Osteocyte (in vitro differentiated cells): ENCODE data around the gene NFASC. TPM values are rescaled to one million over a fixed set of nuclear protein-coding genes. Genes with fewer than 3 reads are reported as not detected.

ENCODE experiments used
- DNase-seq: peaks from one replicate; pipeline ENCODE4 v3.0.0; 2021; ENCODE audit warnings: mixed read lengths; ENCODE audit not compliant: unreplicated experiment; ENCODE audit errors: extremely low spot score
- H3K27ac Mint-ChIP-seq: one replicate; pipeline ENCODE4 v1.8.0; 2021; ENCODE audit warnings: mild to moderate bottlenecking, mixed read lengths; ENCODE audit not compliant: unreplicated experiment
- H3K27me3 Mint-ChIP-seq: one replicate; pipeline ENCODE4 v1.8.0; 2021; ENCODE audit warnings: mixed read lengths; ENCODE audit not compliant: unreplicated experiment
- H3K36me3 Mint-ChIP-seq: one replicate; pipeline ENCODE4 v1.8.0; 2021; ENCODE audit warnings: mixed read lengths; ENCODE audit not compliant: unreplicated experiment
- H3K4me1 Mint-ChIP-seq: one replicate; pipeline ENCODE4 v1.8.0; 2021; ENCODE audit warnings: mixed read lengths; ENCODE audit not compliant: unreplicated experiment
- H3K4me3 Mint-ChIP-seq: one replicate; pipeline ENCODE4 v1.8.0; 2021; ENCODE audit warnings: mild to moderate bottlenecking, moderate library complexity, mixed read lengths; ENCODE audit not compliant: unreplicated experiment
- H3K9me3 Mint-ChIP-seq: one replicate; pipeline ENCODE4 v1.8.0; 2021; ENCODE audit warnings: mixed read lengths; ENCODE audit not compliant: unreplicated experiment
- long read RNA-seq: library from polyadenylated mRNA; unstranded; transcript quantifications from one replicate; pipeline ENCODE4 v2.0.0, GENCODE V29; 2021
- total RNA-seq: library from RNA; stranded (reverse); gene quantifications from 2 replicates; pipeline ENCODE4 v1.2.1, GENCODE V29; 2021
- TF ChIP-seq, protein P1 (sequence below): fragments of 200-600 bp; sonication (generic); IDR thresholded peaks from 2 replicates; pipeline ENCODE4 v1.5.0; 2021; ENCODE audit warnings: antibody characterized with exemption, mild to moderate bottlenecking, moderate library complexity

NFASC gene
- total RNA-seq: 0.13 TPM in 1 of 2 replicates, not detected in the other
- long read RNA-seq: 0 reads

DNA sequence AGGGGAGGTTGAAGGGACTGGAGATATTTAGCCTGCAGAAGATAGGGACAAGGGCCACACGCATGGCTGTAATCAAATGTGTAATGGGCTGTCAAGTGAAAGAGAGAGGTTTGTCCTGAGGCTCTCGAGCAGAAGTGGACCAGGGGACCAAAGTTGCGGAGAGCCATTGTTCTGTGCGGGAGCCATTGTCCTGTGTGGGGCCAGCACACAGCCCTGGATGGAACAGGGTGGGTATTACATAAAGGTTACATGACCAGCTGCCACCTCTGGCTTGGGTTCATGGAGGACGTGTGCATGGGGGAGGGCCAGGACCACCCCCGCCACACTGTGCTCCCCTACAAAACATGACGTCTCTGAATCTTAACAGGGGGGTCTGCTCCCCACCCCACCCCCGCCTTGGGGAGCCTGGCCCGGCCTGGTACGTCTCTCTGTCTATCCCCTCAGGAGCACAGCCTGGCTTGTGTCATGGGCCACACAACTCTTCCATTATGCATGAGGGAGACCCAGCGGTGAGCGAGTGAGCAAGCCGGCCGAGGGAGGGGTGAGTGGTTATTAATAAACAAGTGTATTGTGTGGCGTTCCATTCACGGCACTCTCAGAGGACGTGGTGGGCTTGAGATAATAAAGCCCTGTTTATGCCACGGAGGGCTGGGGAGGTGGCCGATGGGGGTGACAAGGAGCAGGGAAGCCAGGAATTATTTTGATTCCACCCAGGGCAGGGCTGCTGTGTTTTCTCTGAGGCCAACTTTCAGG, at the start of gene NFASC:
Gene NFASC, plus strand, starts transcription at position 703 of the 753 bp plus-strand sequence. CDS start 73,454 bp downstream, outside the sequence.
- Mint-ChIP-seq H3K4me1 (no peaks in the 10 kb centered on the region), H3K36me3 (no peaks in the 10 kb centered on the region), H3K27ac (no peak within 1 kb of the TSS), H3K4me3 (no peak within 1 kb of the TSS), H3K27me3 (peaks cover 3% of the 10 kb centered on the region), H3K9me3 (no peaks in the 10 kb centered on the region)
- TF ChIP-seq, protein P1, sequence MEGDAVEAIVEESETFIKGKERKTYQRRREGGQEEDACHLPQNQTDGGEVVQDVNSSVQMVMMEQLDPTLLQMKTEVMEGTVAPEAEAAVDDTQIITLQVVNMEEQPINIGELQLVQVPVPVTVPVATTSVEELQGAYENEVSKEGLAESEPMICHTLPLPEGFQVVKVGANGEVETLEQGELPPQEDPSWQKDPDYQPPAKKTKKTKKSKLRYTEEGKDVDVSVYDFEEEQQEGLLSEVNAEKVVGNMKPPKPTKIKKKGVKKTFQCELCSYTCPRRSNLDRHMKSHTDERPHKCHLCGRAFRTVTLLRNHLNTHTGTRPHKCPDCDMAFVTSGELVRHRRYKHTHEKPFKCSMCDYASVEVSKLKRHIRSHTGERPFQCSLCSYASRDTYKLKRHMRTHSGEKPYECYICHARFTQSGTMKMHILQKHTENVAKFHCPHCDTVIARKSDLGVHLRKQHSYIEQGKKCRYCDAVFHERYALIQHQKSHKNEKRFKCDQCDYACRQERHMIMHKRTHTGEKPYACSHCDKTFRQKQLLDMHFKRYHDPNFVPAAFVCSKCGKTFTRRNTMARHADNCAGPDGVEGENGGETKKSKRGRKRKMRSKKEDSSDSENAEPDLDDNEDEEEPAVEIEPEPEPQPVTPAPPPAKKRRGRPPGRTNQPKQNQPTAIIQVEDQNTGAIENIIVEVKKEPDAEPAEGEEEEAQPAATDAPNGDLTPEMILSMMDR: no peak
- DNase-seq: no peak

DNA sequence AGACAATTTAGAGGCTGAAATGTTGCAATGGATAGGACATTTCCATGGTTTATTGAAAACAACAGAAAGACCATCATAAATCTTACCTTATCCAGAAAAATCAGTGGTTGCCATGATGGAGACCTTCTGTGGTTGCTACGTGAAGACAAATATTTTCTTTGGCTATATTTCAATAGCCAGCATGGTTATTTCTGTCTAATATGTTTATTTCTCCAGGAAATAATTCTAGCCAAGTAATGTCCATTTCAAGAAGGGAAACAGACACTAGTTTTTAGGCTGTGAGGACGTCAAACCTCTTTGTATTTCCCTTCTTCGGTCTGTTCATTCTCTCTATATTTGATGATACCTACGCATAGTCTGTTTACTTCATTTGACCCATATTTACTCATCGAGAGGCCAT, 49.2 kb upstream of the NFASC start:
- no peak overlapping the region for H3K27ac Mint-ChIP-seq
- no peak overlapping the region for H3K4me3 Mint-ChIP-seq
- DNase-seq: no peak
- H3K27me3 Mint-ChIP-seq: peaks cover 8% of the 10 kb centered on the region
- TF ChIP-seq, protein P1: no peak
- H3K4me1 Mint-ChIP-seq: no peaks in the 10 kb centered on the region
- H3K9me3 Mint-ChIP-seq: no peaks in the 10 kb centered on the region
- H3K36me3 Mint-ChIP-seq: no peaks in the 10 kb centered on the region

DNA sequence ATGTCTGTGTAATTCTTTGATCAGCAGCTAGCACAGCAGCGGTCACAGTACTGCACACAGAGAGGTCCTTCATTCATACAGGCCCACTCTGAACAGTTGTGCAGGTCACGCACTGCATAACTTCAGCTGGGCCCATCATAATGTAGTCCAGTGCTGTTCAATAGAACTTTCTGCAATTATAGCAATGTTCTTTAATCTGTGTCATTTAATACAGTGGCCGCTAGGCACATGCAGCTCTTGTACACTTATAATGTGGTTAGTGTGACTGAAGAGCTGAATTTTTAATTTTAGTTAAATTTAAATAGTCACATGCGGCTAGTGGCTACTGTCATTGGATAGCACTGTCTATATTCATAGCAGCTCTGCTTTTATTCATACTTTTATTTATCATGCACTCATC, 48.7 kb upstream of the NFASC start:
- H3K4me1 Mint-ChIP-seq: no peaks in the 10 kb centered on the region
- peaks cover 12% of the 10 kb centered on the region for H3K27me3 Mint-ChIP-seq
- no peak overlapping the region for H3K27ac Mint-ChIP-seq
- TF ChIP-seq, protein P1: no peak
- H3K36me3 Mint-ChIP-seq: no peaks in the 10 kb centered on the region
- no peak for DNase-seq
- H3K9me3 Mint-ChIP-seq: no peaks in the 10 kb centered on the region
- no peak overlapping the region for H3K4me3 Mint-ChIP-seq

DNA sequence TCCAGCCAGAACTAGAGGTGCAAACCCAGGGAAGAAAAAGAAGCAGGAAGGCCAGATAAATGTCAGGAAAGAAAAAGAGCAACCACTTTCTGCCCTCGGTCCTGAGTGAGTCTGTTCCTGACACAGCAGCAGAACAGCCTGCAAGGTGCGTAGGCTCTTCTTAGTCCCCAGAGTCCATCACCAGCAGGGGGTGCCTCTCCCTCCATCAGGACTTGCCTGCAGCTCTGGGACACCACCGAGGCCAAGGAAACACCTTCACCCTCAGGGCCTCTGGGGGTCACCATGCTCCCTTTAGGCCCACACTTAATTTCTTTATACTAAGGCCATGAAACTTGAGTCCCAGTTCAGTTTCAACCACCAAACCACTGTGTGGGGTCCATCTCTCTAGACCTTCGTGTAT, 43.7 kb upstream of the NFASC start:
- Mint-ChIP-seq H3K27me3 (peaks cover 38% of the 10 kb centered on the region), H3K4me3 (no peak overlapping the region)

DNA sequence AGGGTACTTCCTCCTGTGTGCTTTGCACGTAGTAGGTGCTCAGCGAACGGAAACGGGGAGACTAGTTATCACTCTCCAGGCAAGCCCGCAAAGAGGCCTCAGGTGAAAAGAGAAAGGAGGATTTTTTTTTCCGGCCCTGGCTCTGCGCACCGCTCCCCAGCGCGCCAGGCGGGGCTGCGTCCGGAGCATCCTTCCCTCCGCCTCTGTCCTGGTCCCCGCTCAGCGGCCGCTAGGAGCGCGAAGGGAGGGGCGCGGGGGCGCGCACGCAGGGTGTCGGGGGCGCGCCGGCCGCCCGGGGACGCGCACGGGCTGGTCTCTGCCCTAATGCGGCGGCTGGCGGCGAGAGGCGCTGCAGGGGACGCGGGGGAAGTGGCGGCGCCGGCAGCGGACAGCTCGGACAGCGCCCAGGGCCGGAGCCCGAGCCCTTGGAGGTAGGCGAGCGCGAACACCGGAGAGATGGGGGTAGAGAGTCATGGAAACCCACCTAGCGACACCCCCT, 42.3 kb upstream of the NFASC start:
- H3K27ac Mint-ChIP-seq: no peak overlapping the region
- TF ChIP-seq, protein P1: no peak
- DNase-seq: no peak
- peaks cover 39% of the 10 kb centered on the region for H3K27me3 Mint-ChIP-seq
- H3K4me3 Mint-ChIP-seq: peak overlapping the region; percentile 55
- H3K36me3 Mint-ChIP-seq: no peaks in the 10 kb centered on the region
- H3K9me3 Mint-ChIP-seq: no peaks in the 10 kb centered on the region
- H3K4me1 Mint-ChIP-seq: peaks cover 2% of the 10 kb centered on the region

More for the DNA sequence above, 43.7 kb upstream of the NFASC start:
- Mint-ChIP-seq H3K9me3 (no peaks in the 10 kb centered on the region), H3K4me1 (peaks cover 2% of the 10 kb centered on the region), H3K36me3 (no peaks in the 10 kb centered on the region), H3K27ac (no peak overlapping the region)
- TF ChIP-seq, protein P1: no peak
- no peak for DNase-seq
